Activated CD8-positive, alpha-beta memory T cell treated with anti-CD3 and anti-CD28 coated beads, Interleukin-2, amount 50 U/mL, for 1 hour (primary cell): ENCODE measurements around the gene CPLX1.
"Not testable (repeated sequence)": the region's sequence is repeated elsewhere in the genome, so short reads cannot be mapped to it uniquely, and the experiment has no call there.

Experiments used
- DNase-seq: peaks from one replicate; pipeline ENCODE4 v3.0.0-alpha.2; 2020; ENCODE audit errors: extremely low read depth

CPLX1 gene

GRCh38 chr4:819401-820229 lies 6.3 kb downstream of the CPLX1 start:
- DNase-seq: no peak

GRCh38 chr4:818106-818921 lies 7.6 kb downstream of the CPLX1 start:
- no peak for DNase-seq

GRCh38 chr4:815464-816146 lies 10.3 kb downstream of the CPLX1 start:
- DNase-seq: no peak

- DNase-seq: no peak
Measured at GRCh38 chr4:814312-814850, 11.5 kb downstream of the CPLX1 start.

- no peak for DNase-seq
Measured at GRCh38 chr4:813900-814299, 12.0 kb downstream of the CPLX1 start.

GRCh38 chr4:808860-809570 lies 16.9 kb downstream of the CPLX1 start:
- DNase-seq: no peak

- no peak for DNase-seq
Measured at GRCh38 chr4:807792-808191, 18.1 kb downstream of the CPLX1 start.

- not testable (repeated sequence) for DNase-seq
Measured at GRCh38 chr4:806979-807378, 18.9 kb downstream of the CPLX1 start.

- DNase-seq: no peak
Measured at GRCh38 chr4:804804-805203, 21.1 kb downstream of the CPLX1 start.

- no peak for DNase-seq
Measured at GRCh38 chr4:803884-804283, 22.0 kb downstream of the CPLX1 start.

- no peak for DNase-seq
Measured at GRCh38 chr4:801436-802124, 24.3 kb downstream of the CPLX1 start.

GRCh38 chr4:797066-797465 lies 28.9 kb downstream of the CPLX1 start:
- no peak for DNase-seq

GRCh38 chr4:796206-796605 lies 29.7 kb downstream of the CPLX1 start:
- DNase-seq: no peak

GRCh38 chr4:795726-796119 lies 30.2 kb downstream of the CPLX1 start:
- DNase-seq: no peak

GRCh38 chr4:794900-795725 lies 30.8 kb downstream of the CPLX1 start:
- no peak for DNase-seq

GRCh38 chr4:793941-794621 lies 31.8 kb downstream of the CPLX1 start:
- no peak for DNase-seq

GRCh38 chr4:793093-793861 lies 32.7 kb downstream of the CPLX1 start:
- DNase-seq: no peak

- no peak for DNase-seq
Measured at GRCh38 chr4:792626-793092, 33.3 kb downstream of the CPLX1 start.
